ENCODE results near the gene FAAP20.

- no peak for TF ChIP-seq EZH2 (IDR thresholded peaks at IDR 0.05; ENCODE audit: borderline replicate concordance, low read length)
- no peak for TF ChIP-seq CTCF (conservative IDR thresholded peaks at IDR 0.05 in 1 of 2, IDR thresholded peaks at IDR 0.05 in 1 of 2; ENCODE audit: extremely low read depth in 1 of 2, insufficient read depth in 1 of 2, low read depth in 1 of 2, low read length in 2 of 2)
These were observed 50.0 kb downstream of the FAAP20 start for GRCh38 chr1:2144501-2145090.
